SK-N-DZ (cell line): ENCODE results near the gene RPS4Y2. TPM values are rescaled to one million over a fixed set of nuclear protein-coding genes. Genes with fewer than 3 reads are reported as not detected.

Source experiments
- DNase-seq: peaks from one replicate; pipeline ENCODE4 v3.0.0-alpha.2; 2015; ENCODE audit warnings: low spot score
- polyA plus RNA-seq, 2 experiments: library from polyadenylated mRNA; depleted of rRNA; stranded (reverse); fragments of >200 nt; gene quantifications; 2 replicates each; pipeline ENCODE4 v1.2.3, GENCODE V29; 2014

RPS4Y2 gene
- not detected in 2 replicates for polyA plus RNA-seq (2014; cell fraction: cytosol; rRNA removed)
- polyA plus RNA-seq (2014; cell fraction: nucleus; rRNA removed) = not detected in 2 replicates

DNA sequence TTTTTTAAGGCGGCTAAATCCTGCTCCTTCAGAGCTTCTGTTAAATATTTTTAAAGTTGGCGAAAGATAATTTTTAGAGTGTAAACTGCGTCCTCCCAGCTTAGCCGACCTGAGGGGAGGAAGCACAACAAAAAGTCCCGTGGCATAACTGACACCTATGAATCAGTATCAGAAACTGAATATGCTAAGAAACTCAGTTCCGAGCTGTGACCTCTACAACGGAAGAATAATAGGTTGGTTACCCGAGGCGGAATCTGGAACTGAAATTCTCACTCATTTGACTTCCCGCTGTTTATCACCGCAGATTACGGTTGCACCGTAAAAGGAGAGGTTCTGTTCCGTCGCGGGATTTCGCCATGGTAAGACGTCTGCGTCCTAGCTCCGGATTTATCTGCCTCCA lies at the start of gene RPS4Y2:
Gene RPS4Y2, plus strand, starts transcription at position 301 of the 400 bp plus-strand sequence. Its CDS starts 56 bp downstream, at position 357.
- no peak for DNase-seq

DNA sequence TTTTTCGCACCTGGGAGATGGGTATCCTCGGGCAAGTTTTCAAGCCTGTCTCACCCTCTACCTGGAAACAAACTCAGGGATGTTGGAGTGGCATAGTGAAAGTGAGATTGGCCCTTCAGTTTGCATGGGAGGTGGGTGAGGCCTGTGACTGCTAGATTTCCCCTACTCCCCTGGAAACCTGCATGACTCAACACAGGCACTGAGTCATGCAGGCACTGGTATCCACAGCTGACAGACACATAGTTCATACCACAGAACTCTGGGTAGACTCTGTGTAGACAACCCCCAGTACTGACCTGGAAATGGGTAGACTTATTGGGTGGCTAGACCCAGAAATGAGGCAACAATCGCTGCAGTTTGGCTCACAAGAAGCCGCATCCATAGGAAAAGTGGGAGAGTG lies 41.5 kb upstream of the RPS4Y2 start:
- no peak for DNase-seq

DNA sequence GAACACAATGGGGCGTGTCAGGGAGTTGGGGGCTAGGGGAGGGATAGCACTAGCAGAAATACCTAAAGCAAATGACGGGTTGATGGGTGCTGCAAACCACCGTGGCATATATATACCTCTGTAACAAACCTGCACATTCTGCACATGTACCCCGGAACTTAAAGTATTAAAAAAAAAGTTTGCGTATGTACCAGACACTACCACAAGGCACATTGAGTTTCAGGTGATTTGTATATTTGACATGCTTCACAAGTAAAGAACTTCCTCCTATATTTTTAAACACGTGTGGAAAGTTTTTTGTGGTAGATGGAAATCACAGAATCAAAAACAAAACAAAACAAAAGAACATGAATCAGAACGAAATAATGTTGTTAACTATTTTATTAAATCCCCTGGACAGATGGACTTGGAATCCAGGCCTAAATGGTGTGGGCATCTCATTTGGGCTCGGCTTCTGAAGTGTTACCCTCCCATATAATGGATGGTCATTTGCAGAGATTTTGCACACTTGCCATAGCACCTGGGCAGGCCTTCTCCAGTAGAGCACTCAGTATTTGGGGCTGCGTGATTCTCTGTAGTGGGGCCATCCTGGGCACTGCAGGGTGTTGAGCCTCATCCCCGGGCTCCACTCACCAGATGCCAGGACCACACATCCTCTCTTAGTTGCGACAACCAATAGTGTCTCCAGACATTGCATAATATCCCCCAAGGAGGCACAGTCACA lies 29.6 kb upstream of the RPS4Y2 start:
- DNase-seq = no peak

DNA sequence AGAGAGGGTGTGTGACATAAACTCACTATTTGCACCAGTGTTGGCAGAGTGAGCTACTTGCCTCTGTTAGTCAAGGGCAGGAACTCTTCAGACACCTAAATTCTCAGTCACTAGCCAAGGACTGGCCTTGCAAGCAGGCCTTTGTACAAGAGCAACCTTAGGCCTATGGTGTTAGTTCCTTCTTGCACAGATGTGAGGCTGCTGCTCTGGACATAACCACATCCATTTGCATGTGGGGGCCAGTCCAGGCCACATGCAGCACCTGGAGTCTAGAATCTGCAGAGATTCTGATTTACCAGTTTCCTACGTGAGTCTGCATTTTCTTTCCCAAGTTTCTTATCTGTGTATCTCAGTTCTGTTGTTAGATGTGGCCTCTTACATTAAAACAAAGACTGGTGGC lies 20.7 kb upstream of the RPS4Y2 start:
- DNase-seq = no peak

DNA sequence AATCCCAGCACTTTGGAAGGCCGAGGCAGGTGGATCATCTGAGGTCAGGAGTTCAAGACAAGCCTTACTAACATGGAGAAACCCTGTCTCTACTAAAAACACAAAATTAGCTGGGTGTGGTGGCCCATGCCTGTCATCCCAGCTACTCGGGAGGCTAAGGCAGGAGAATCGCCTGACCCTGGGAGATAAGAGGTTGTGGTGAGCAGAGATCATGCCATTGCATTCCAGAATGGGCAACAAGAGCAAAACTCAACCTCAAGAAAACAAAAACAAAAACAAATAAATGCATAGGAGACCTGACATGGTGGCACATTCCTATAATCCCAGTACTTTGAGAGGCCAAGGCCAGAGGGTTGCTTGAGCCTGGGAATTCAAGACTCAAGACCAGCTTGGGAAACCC lies 16.1 kb upstream of the RPS4Y2 start:
- no peak for DNase-seq

DNA sequence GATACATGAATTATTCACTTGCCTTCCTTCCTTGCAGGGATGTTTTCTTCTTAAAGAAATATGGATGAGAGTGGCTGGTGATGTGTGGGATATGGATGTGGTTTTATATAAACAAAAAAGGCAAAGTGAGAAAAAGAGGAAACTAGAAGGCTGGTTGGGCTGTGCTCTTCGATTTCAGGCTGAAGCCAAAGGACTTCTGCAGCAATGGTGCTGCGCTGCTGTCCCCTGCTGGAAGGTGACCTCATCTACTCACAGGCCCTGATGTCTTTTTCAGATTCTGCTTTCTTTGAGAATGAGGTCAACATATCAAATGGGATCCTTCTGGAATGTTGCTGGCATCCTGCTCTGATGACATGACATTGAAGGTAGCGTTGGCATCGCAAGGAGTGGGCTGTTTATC lies 15.3 kb upstream of the RPS4Y2 start:
- no peak for DNase-seq

DNA sequence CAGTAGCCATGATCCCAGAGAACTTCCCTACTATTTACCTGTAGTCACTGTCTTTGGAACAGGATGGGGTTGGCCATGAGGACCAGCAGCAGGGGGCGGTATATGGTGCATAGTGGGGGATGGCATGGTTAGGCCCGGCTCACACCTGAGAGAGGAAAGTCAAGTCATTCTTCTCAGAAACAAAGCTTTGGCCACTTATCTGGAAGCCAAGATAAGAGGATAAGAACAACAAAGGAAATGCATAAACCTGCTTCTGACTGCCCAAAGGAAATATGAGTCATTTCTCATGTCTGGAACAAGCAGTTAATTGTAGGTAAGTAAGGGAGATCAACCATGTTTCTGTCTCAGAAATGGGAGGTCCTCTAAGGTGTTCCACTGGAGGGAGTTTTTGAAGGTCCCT lies 10.8 kb upstream of the RPS4Y2 start:
- no peak for DNase-seq

- no peak for DNase-seq
Observed at GRCh38 chrY:20746919-20747318, 9.0 kb upstream of the RPS4Y2 start.

DNA sequence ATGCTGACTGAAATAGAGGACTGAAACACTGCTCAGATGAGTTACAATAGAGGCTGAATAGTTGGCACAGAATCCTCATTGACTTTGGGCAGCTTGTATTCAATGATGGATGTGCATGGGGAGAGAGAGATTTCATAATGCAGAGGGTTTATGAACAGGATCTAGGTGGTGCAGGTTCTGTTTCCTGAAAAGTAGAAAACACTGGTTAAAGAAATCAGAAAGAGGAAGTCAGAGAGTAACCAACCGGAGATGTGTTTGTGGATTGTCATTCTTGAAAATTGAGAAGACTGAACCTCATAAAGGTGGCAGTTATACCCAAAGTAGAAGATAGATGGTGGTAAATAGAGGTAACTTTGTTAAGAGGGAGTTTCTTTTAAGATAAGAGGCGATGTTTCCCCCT lies 8.0 kb downstream of the RPS4Y2 start:
- no peak for DNase-seq

GRCh38 chrY:20765117-20765516 lies 9.2 kb downstream of the RPS4Y2 start:
- DNase-seq = no peak

DNA sequence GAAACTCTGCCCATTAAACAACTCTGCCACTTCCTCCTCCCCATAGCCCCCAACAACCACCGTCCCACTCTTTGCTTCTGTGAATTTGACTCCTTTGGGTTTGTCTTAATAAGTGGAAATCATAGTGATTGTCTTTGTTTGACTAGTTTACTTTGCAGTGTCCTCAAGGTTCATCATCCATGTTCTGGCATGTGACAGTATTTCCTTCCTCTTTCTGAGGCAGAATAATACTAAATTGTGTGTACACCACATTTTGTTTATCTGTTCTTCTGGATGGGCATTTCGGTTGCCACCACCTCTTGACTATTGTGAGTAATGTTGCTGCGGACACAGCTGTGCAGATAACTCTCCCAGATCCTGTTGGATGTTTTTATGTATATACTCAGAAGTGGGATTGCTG lies 14.8 kb downstream of the RPS4Y2 start:
- DNase-seq = no peak

GRCh38 chrY:20776104-20776503 lies 20.2 kb downstream of the RPS4Y2 start:
- no peak for DNase-seq

DNA sequence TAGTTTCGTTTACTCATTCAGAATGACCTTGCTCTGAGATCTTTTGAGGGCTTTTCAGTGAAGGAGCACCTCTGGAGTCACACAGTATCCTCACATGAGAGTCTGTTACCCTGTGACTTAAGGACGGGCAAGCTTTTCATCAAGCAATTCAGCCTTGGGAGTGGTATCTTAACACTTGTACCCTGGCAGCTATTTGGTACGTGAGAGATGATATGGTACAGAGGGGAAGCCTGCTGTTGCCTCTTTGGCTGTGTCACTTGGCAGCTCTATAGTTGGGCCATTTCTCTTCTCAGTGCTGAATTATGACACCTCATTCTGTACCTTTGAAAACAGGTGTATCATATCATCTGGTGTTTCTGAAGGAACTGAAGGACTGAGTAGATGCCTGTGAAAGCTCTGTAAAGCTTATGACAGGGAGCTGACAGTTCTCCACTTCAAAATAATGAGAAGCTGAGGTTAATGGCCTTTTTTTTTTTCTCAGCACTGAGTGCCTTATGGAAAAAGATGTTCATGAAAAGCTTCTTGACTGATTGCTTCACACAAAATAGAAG lies 24.3 kb downstream of the RPS4Y2 start:
- DNase-seq = no peak

- no peak for DNase-seq
Observed at GRCh38 chrY:20780776-20781175, 24.9 kb downstream of the RPS4Y2 start.

GRCh38 chrY:20781408-20781807 lies 25.5 kb downstream of the RPS4Y2 start:
- no peak for DNase-seq

DNA sequence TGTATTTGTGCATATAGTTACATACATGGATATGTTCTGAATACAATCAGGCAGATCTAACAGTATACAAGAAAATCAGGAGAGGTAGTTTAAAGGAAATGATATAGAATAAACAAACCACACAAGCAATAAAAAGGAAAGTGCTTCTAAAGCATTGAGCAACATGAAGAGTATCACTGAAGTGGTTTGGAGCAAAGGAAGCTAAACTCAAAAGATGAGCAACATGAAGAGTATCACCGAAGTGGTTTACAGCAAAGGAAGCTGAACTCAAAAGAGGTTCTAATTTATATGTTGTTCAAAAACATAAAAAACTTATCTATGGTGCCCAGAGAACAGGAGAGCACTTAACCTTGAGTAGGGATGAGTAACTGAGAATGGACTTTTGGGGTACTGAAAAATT lies 29.1 kb downstream of the RPS4Y2 start:
- no peak for DNase-seq

GRCh38 chrY:20787076-20787475 lies 31.2 kb downstream of the RPS4Y2 start:
- no peak for DNase-seq

- no peak for DNase-seq
Observed at GRCh38 chrY:20798351-20799049, 42.6 kb downstream of the RPS4Y2 start.

DNA sequence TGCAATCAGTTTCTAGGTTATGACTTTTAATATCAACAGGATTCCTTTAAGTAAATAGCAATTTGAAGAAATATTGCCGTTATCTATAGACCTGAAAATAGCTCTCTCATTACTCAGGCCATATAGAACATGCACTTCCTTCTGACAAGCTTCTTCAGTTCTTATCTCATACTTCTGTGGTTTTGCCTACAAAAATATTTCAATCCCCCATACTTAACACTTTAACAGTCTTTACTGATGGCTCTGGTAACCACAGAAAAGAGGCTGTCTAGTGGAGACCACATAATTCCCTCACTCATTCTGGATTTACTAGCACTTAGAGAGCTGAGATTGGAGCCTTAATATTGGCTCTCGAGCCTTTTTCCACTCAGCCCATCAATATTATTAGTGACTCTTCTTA lies 46.8 kb downstream of the RPS4Y2 start:
- no peak for DNase-seq

DNA sequence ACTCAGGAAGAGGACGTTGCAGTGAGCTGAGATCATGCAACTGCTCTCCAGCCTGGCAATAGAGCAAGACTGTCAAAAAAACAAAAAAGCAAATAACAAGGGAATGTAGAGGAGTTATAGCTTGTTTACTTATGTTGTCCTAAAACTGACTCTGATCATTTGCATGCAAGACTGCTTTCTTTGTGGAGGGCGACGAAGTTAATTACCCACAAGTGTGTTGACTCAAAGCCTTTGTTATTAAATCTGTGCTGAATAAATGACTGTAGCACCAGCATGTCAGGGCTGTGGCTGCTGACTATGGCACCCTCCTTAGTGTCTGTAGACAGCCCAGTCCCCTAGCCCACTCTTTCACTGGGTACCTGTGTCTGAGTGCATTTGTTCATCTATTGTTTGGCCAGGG lies 50.3 kb downstream of the RPS4Y2 start:
- no peak for DNase-seq

GRCh38 chrY:20813459-20813858 lies 57.6 kb downstream of the RPS4Y2 start:
- DNase-seq = no peak

DNA sequence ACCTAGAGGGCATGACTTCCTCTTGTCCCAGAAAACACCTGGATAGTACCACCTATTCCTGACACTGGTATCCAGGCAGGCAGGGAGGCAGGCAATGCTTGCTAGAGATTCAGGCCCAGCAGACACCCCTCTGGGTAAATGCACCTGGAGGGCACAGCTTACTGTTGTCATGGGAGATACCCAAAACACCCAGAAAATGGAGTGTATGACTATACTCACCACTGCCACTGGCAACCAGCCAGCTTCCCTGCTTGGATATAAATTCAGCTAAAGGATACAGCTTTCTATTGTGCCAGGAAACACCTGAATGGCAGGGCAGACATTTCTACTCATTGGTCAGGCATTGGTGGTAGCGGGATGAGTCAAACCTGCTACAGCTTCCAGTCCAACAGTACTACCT lies 58.9 kb downstream of the RPS4Y2 start:
- DNase-seq = no peak

DNA sequence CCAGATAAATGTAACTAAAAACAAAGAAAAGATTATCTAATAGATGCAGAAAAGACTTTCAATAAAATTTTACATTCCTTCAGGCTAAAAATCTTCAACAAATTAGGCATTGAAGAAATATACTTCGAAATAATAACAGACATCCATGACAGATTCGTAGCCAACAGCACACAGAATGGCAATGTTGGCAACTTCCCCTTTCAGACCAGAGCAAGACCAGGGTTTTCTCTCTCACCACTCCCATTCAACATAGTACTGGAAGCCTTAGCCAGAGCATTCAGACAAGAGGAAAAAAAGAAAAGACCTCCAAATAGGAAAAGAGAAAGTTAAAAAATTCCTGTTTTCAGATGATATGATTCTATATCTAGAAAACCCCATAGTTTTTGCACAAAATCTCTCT lies 61.2 kb downstream of the RPS4Y2 start:
- no peak for DNase-seq
